Hepatocyte (in vitro differentiated cells): ENCODE measurements around the gene AQP12A.

ENCODE experiments used
- CTCF ChIP-seq: fragments of 200-600 bp; sonication (generic); IDR thresholded peaks from 2 replicates; pipeline ENCODE4 v1.5.1; 2016; ENCODE audit warnings: antibody characterized with exemption, mild to moderate bottlenecking; ENCODE audit not compliant: poor library complexity
- EZH2 ChIP-seq: fragments of 200-600 bp; sonication (generic); IDR thresholded peaks from 2 replicates; pipeline ENCODE4 v1.6.1; 2016; ENCODE audit warnings: antibody characterized with exemption, mild to moderate bottlenecking, borderline replicate concordance
- EZH2phosphoT487 ChIP-seq: fragments of 200-600 bp; sonication (generic); IDR thresholded peaks from one replicate; pipeline ENCODE4 v1.6.1; 2018; ENCODE audit warnings: antibody characterized with exemption, mild to moderate bottlenecking, low read depth, moderate library complexity; ENCODE audit not compliant: unreplicated experiment, severe bottlenecking

DNA sequence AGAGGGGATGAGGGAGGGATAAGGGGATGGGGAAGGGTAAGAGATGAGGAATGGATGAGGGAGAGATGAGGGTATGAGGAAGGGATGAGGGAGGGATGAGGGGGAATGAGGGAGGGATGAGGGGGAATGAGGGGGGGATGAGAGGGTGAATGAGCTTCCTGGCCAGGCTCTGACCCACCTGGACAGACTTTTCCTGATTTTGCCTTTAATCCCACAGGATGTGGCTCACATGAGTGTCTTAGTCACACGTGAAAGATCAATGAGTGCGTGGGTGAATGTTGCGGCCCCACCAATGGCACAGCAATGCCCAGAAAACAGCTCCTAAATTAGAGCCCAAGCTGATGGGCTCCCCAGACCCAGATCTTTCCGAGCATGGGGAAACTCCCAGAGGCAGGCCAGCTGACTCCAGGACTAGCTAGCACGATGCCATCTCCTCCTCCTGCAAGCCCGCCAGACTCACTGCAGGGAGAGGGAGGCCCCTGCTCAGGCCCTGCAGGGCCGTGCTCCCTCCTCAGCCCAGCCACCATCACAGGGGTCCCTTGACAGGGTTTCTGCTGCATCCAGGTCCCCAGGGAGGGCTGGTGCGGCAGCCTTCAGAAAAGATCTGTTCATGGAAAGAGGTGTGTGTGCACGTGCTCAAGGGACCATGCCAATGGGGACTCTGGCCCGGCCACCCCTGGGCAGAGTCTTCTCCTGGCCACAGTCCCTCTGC is 41.4 kb downstream of the AQP12A start:
- TF ChIP-seq CTCF: no peak
- no peak for TF ChIP-seq EZH2
- TF ChIP-seq EZH2phosphoT487: no peak
